ENCODE measurements around the gene TPGS1. TPM values are rescaled to one million over a fixed set of nuclear protein-coding genes. Genes with fewer than 3 reads are reported as not detected.

Gene TPGS1
- total RNA-seq, 1 experiment from 2014 or later: 22.6 TPM

GRCh38 chr19:525857-526419 is 18.6 kb downstream of the TPGS1 start:
- H3K9me3 ChIP-seq: no peaks in the 10 kb centered on the region
- H3K4me3 ChIP-seq: no peak overlapping the region
- DNase-seq: no peak
- no peaks in the 10 kb centered on the region for H3K36me3 ChIP-seq
- no peaks in the 10 kb centered on the region for H3K27me3 ChIP-seq

GRCh38 chr19:530134-531008 is 23.1 kb downstream of the TPGS1 start:
- DNase-seq: no peak
- no peaks in the 10 kb centered on the region for H3K9me3 ChIP-seq
- H3K27me3 ChIP-seq: no peaks in the 10 kb centered on the region
- peak overlapping the region; percentile 59 for H3K4me3 ChIP-seq
- H3K36me3 ChIP-seq: no peaks in the 10 kb centered on the region

- Histone ChIP-seq H3K9me3 (no peaks in the 10 kb centered on the region), H3K27me3 (no peaks in the 10 kb centered on the region), H3K4me3 (peak overlapping the region; percentile 59), H3K36me3 (no peaks in the 10 kb centered on the region)
- peak; percentile 76 for DNase-seq
Observed at GRCh38 chr19:531009-531752, 23.9 kb downstream of the TPGS1 start.

- Histone ChIP-seq H3K36me3 (no peaks in the 10 kb centered on the region), H3K9me3 (no peaks in the 10 kb centered on the region), H3K4me3 (peak within 1 kb of the TSS; percentile 73), H3K27me3 (no peaks in the 10 kb centered on the region)
- no peak for DNase-seq
Observed at GRCh38 chr19:531753-532560, 24.7 kb downstream of the TPGS1 start, which contains the start of gene CDC34. CDC34 (plus strand) TSS chr19:531760; CDS start chr19:531932, 172 bp downstream.

- Histone ChIP-seq H3K27me3 (no peaks in the 10 kb centered on the region), H3K9me3 (no peaks in the 10 kb centered on the region), H3K36me3 (no peaks in the 10 kb centered on the region), H3K4me3 (peak overlapping the region; percentile 73)
- peak; percentile 59 for DNase-seq
Observed at GRCh38 chr19:532561-533363, 25.5 kb downstream of the TPGS1 start.

- H3K4me3 ChIP-seq: peak overlapping the region; percentile 73
- H3K36me3 ChIP-seq: no peaks in the 10 kb centered on the region
- no peak for DNase-seq
- no peaks in the 10 kb centered on the region for H3K27me3 ChIP-seq
- H3K9me3 ChIP-seq: no peaks in the 10 kb centered on the region
Observed at GRCh38 chr19:533364-534058, 26.2 kb downstream of the TPGS1 start.

- Histone ChIP-seq H3K27me3 (no peaks in the 10 kb centered on the region), H3K4me3 (no peak overlapping the region), H3K9me3 (no peaks in the 10 kb centered on the region), H3K36me3 (no peaks in the 10 kb centered on the region)
- no peak for DNase-seq
Observed at GRCh38 chr19:534088-534487, 26.8 kb downstream of the TPGS1 start.

GRCh38 chr19:535017-535835 is 27.9 kb downstream of the TPGS1 start:
- no peak for DNase-seq
- Histone ChIP-seq H3K9me3 (no peaks in the 10 kb centered on the region), H3K36me3 (no peaks in the 10 kb centered on the region)

GRCh38 chr19:536031-536880 is 29.0 kb downstream of the TPGS1 start:
- H3K4me3 ChIP-seq: no peak overlapping the region
- no peaks in the 10 kb centered on the region for H3K9me3 ChIP-seq
- no peaks in the 10 kb centered on the region for H3K27me3 ChIP-seq
- no peak for DNase-seq
- H3K36me3 ChIP-seq: no peaks in the 10 kb centered on the region

More at GRCh38 chr19:535017-535835, 27.9 kb downstream of the TPGS1 start:
- Histone ChIP-seq H3K4me3 (no peak overlapping the region), H3K27me3 (no peaks in the 10 kb centered on the region)

- no peaks in the 10 kb centered on the region for H3K9me3 ChIP-seq
- H3K4me3 ChIP-seq: no peak overlapping the region
- DNase-seq: no peak
- no peaks in the 10 kb centered on the region for H3K27me3 ChIP-seq
- no peaks in the 10 kb centered on the region for H3K36me3 ChIP-seq
Observed at GRCh38 chr19:536881-537404, 29.6 kb downstream of the TPGS1 start.

GRCh38 chr19:538641-539428 is 31.5 kb downstream of the TPGS1 start:
- Histone ChIP-seq H3K4me3 (no peak overlapping the region), H3K27me3 (no peaks in the 10 kb centered on the region), H3K36me3 (no peaks in the 10 kb centered on the region), H3K9me3 (no peaks in the 10 kb centered on the region)
- no peak for DNase-seq

GRCh38 chr19:539429-540030 is 32.2 kb downstream of the TPGS1 start:
- no peaks in the 10 kb centered on the region for H3K36me3 ChIP-seq
- no peak for DNase-seq
- H3K4me3 ChIP-seq: no peak overlapping the region
- H3K9me3 ChIP-seq: no peaks in the 10 kb centered on the region
- no peaks in the 10 kb centered on the region for H3K27me3 ChIP-seq
